IMR-90 (cell line): ENCODE data around the gene RAI1.

ENCODE experiments used
- BHLHE40 ChIP-seq: fragments of 150-350 bp; IDR thresholded peaks from 2 replicates; pipeline ENCODE4 v1.6.1; 2016; ENCODE audit warnings: mild to moderate bottlenecking, low read depth, low read length
- CEBPB ChIP-seq: IDR thresholded peaks from 2 replicates; pipeline ENCODE4 v1.6.1; 2012; ENCODE audit warnings: low read depth, low read length, improper control_type of control experiment
- CHD1 ChIP-seq: IDR thresholded peaks from 2 replicates; pipeline ENCODE4 v1.6.1; 2012; ENCODE audit warnings: low read depth, low read length, improper control_type of control experiment
- CTCF ChIP-seq: conservative IDR thresholded peaks from 2 replicates; pipeline ENCODE4 v1.5.1; 2012; ENCODE audit warnings: mild to moderate bottlenecking, low read depth, low read length, improper control_type of control experiment
- FOS ChIP-seq: fragments of 150-350 bp; IDR thresholded peaks from 2 replicates; pipeline ENCODE4 v1.6.1; 2016; ENCODE audit warnings: low read depth, low read length
- MAFK ChIP-seq: IDR thresholded peaks from 2 replicates; pipeline ENCODE4 v1.6.1; 2012; ENCODE audit warnings: low read depth, low read length, improper control_type of control experiment
- NFE2L2 ChIP-seq: fragments of 150-350 bp; IDR thresholded peaks from 2 replicates; pipeline ENCODE4 v1.6.1; 2016; ENCODE audit warnings: low read depth, mild to moderate bottlenecking, low read length
- POLR2A ChIP-seq: IDR thresholded peaks from 2 replicates; pipeline ENCODE4 v1.6.1; 2012; ENCODE audit warnings: mild to moderate bottlenecking, low read depth, low read length
- RAD21 ChIP-seq: IDR thresholded peaks from 2 replicates; pipeline ENCODE4 v1.6.1; 2012; ENCODE audit warnings: low read length, improper control_type of control experiment
- RCOR1 ChIP-seq: IDR thresholded peaks from 2 replicates; pipeline ENCODE4 v1.6.1; 2012; ENCODE audit warnings: mild to moderate bottlenecking, low read length, improper control_type of control experiment; ENCODE audit not compliant: insufficient replicate concordance
- RFX5 ChIP-seq: IDR thresholded peaks from 2 replicates; pipeline ENCODE4 v1.8.0; 2012; ENCODE audit warnings: low read depth, mild to moderate bottlenecking, low read length, moderate library complexity
- SMC3 ChIP-seq: fragments of 150-350 bp; IDR thresholded peaks from 2 replicates; pipeline ENCODE4 v1.6.1; 2016; ENCODE audit warnings: low read depth, mild to moderate bottlenecking, antibody characterized with exemption, low read length, moderate library complexity
- TF ChIP-seq, protein P1 (sequence below): fragments of 150-350 bp; IDR thresholded peaks from 2 replicates; pipeline ENCODE4 v1.6.1; 2016; ENCODE audit warnings: low read depth, mild to moderate bottlenecking, low read length, moderate library complexity, borderline replicate concordance
- TF ChIP-seq, protein P2 (sequence below): fragments of 150-350 bp; IDR thresholded peaks from 2 replicates; pipeline ENCODE4 v1.6.1; 2017; ENCODE audit warnings: mild to moderate bottlenecking, antibody characterized with exemption, low read length, low read depth

DNA sequence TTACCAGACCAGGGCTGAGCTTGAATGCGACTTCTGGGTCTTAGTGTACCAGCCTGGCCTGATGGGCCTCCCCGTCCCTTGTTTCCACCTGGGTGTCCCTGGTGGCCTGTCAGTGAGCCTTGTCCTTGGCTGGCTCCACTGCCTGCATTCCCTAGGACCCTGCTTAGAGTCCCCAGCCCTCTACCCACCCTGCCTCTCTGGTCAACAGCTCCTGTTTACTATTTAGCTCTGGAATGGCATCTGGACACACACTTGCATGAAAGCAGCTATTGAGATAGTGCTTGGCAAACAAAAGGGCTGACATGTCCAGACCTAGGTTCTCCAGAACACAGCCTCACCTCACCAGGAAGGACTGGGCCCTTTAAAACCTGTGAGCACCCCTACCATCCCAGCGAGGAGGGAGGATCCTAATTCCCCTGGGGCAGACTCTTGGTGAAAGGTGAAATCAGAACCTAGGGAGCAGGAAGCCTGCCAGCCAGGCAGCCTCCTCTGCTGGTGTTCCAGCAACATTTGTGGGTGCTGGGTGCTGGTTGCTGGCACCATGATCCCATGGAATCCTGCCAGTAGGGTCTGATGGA, 38.8 kb downstream of the RAI1 start:
- TF ChIP-seq CEBPB = no peak
- TF ChIP-seq POLR2A = no peak
- TF ChIP-seq CTCF = no peak
- TF ChIP-seq SMC3 = no peak
- TF ChIP-seq, protein P1, sequence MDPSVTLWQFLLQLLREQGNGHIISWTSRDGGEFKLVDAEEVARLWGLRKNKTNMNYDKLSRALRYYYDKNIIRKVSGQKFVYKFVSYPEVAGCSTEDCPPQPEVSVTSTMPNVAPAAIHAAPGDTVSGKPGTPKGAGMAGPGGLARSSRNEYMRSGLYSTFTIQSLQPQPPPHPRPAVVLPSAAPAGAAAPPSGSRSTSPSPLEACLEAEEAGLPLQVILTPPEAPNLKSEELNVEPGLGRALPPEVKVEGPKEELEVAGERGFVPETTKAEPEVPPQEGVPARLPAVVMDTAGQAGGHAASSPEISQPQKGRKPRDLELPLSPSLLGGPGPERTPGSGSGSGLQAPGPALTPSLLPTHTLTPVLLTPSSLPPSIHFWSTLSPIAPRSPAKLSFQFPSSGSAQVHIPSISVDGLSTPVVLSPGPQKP = no peak
- TF ChIP-seq RCOR1 = no peak
- no peak for TF ChIP-seq BHLHE40
- TF ChIP-seq MAFK = no peak
- no peak for TF ChIP-seq RAD21
- TF ChIP-seq FOS = no peak
- no peak for TF ChIP-seq NFE2L2
- TF ChIP-seq, protein P2, sequence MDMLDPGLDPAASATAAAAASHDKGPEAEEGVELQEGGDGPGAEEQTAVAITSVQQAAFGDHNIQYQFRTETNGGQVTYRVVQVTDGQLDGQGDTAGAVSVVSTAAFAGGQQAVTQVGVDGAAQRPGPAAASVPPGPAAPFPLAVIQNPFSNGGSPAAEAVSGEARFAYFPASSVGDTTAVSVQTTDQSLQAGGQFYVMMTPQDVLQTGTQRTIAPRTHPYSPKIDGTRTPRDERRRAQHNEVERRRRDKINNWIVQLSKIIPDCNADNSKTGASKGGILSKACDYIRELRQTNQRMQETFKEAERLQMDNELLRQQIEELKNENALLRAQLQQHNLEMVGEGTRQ = no peak
- TF ChIP-seq CHD1 = no peak
- no peak for TF ChIP-seq RFX5
